ENCODE results near the gene HPSE.

The HPSE gene

GRCh38 chr4:83315341-83315870, 19.2 kb downstream of the HPSE start:
- no peaks in the 10 kb centered on the region for H3K9me2 ChIP-seq (ENCODE audit: low read depth, low read length)
- H3K79me2 ChIP-seq (ENCODE audit: insufficient read depth, low read length): no peaks in the 10 kb centered on the region
- no peaks in the 10 kb centered on the region for H3K4me1 ChIP-seq (ENCODE audit: insufficient read depth, low read length, severe bottlenecking)
- H3K4me3 ChIP-seq (ENCODE audit: low read depth, low read length, poor library complexity, severe bottlenecking): no peak overlapping the region
- no peak overlapping the region for H3K9ac ChIP-seq (ENCODE audit: low read length)
- no peak overlapping the region for H3K4me2 ChIP-seq (ENCODE audit: low read length)
- H3K27me3 ChIP-seq (ENCODE audit: insufficient read depth, low read length): no peaks in the 10 kb centered on the region
- TF ChIP-seq CTCF (IDR thresholded peaks at IDR 0.05; ENCODE audit: low read length) (no peak), EZH2 (IDR thresholded peaks at IDR 0.05; ENCODE audit: borderline replicate concordance, low read length) (no peak)
- no peak overlapping the region for H3K27ac ChIP-seq (ENCODE audit: low read depth, low read length, poor library complexity, severe bottlenecking)
- H3K36me3 ChIP-seq (ENCODE audit: insufficient read depth, low read length): no peaks in the 10 kb centered on the region
- no peaks in the 10 kb centered on the region for H4K20me1 ChIP-seq (ENCODE audit: insufficient read depth, low read length)
- no peak overlapping the region for H2AFZ ChIP-seq (ENCODE audit: low read length)
- no peaks in the 10 kb centered on the region for H3F3A ChIP-seq (ENCODE audit: insufficient read depth, low read length)
- H3K9me3 ChIP-seq (ENCODE audit: low read length): no peaks in the 10 kb centered on the region

GRCh38 chr4:83308672-83309071, 26.0 kb downstream of the HPSE start:
- TF ChIP-seq CTCF (IDR thresholded peaks at IDR 0.05; ENCODE audit: low read length) (no peak), EZH2 (IDR thresholded peaks at IDR 0.05; ENCODE audit: borderline replicate concordance, low read length) (no peak)
- no peak overlapping the region for H3K4me2 ChIP-seq (ENCODE audit: low read length)
- H3F3A ChIP-seq (ENCODE audit: insufficient read depth, low read length): no peaks in the 10 kb centered on the region
- no peaks in the 10 kb centered on the region for H3K27me3 ChIP-seq (ENCODE audit: insufficient read depth, low read length)
- no peaks in the 10 kb centered on the region for H3K9me3 ChIP-seq (ENCODE audit: low read length)
- H3K4me3 ChIP-seq (ENCODE audit: low read depth, low read length, poor library complexity, severe bottlenecking): no peak overlapping the region
- H3K79me2 ChIP-seq (ENCODE audit: insufficient read depth, low read length): no peaks in the 10 kb centered on the region
- H3K36me3 ChIP-seq (ENCODE audit: insufficient read depth, low read length): no peaks in the 10 kb centered on the region
- H3K27ac ChIP-seq (ENCODE audit: low read depth, low read length, poor library complexity, severe bottlenecking): no peak overlapping the region
- no peaks in the 10 kb centered on the region for H4K20me1 ChIP-seq (ENCODE audit: insufficient read depth, low read length)
- H3K9ac ChIP-seq (ENCODE audit: low read length): no peak overlapping the region
- no peak overlapping the region for H2AFZ ChIP-seq (ENCODE audit: low read length)
- no peaks in the 10 kb centered on the region for H3K4me1 ChIP-seq (ENCODE audit: insufficient read depth, low read length, severe bottlenecking)
- H3K9me2 ChIP-seq (ENCODE audit: low read depth, low read length): no peaks in the 10 kb centered on the region

GRCh38 chr4:83307920-83308319, 26.7 kb downstream of the HPSE start:
- Histone ChIP-seq H3K9me3 (ENCODE audit: low read length) (no peaks in the 10 kb centered on the region), H3K27ac (ENCODE audit: low read depth, low read length, poor library complexity, severe bottlenecking) (no peak overlapping the region), H4K20me1 (ENCODE audit: insufficient read depth, low read length) (no peaks in the 10 kb centered on the region), H3K4me1 (ENCODE audit: insufficient read depth, low read length, severe bottlenecking) (no peaks in the 10 kb centered on the region), H3K4me3 (ENCODE audit: low read depth, low read length, poor library complexity, severe bottlenecking) (no peak overlapping the region), H3K36me3 (ENCODE audit: insufficient read depth, low read length) (no peaks in the 10 kb centered on the region), H2AFZ (ENCODE audit: low read length) (no peak overlapping the region), H3K4me2 (ENCODE audit: low read length) (no peak overlapping the region), H3K9ac (ENCODE audit: low read length) (no peak overlapping the region), H3K79me2 (ENCODE audit: insufficient read depth, low read length) (no peaks in the 10 kb centered on the region), H3F3A (ENCODE audit: insufficient read depth, low read length) (no peaks in the 10 kb centered on the region), H3K27me3 (ENCODE audit: insufficient read depth, low read length) (no peaks in the 10 kb centered on the region), H3K9me2 (ENCODE audit: low read depth, low read length) (no peaks in the 10 kb centered on the region)
- no peak for TF ChIP-seq EZH2 (IDR thresholded peaks at IDR 0.05; ENCODE audit: borderline replicate concordance, low read length)
- no peak for TF ChIP-seq CTCF (IDR thresholded peaks at IDR 0.05; ENCODE audit: low read length)
